ENCODE measurements around the gene CCNI.

The CCNI gene

DNA sequence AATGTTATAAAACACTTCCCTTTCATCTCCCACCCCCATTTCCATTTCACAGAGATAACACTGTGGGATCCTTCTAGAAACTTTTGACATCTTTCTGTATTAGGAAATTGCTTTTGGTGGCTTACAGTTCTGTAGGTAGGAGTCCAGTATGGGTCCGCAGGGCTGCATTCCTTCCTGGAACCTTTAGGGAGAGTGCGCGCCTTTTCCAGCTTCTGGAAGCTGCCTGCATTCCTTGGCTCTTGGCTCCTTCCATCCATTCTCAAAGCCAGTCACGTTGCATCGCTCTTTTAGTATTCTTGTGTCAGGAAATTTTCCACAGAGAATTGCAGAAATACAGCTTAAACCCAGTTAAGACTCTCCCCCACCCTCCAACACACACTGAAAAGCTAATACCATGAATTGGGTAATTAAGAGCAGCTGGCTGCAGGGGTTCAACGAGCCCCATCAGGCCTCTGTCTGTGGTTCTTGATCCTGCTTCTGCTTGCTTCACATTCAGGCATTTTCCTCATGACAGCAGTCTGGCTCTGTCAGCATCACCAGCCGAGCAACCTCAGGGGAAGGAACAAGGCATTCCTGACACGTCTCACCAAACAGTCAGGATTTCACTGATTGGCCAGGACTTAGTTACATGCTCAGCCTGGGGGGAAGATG lies 77.4 kb downstream of the CCNI start:
- DNase-seq, result no peak

DNA sequence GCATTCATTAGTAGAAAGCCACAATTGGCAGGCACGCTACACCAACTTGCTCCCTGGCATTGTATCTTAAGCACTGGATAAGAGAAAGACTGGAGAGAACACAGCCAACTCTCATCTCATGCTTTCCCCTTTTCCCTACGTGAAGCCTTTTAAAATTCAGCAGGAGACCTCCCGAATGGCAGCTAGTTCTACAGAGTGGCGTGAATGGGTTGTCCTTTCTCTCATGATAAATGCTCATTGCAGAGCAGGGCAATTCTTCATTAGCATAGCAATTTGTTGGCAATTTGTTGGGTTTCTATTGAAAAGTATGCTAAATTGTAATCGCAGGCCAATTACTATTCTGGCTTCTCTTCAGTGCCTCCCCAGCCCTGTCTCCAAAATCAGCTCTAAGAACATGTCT lies 78.3 kb downstream of the CCNI start:
- DNase-seq, result no peak

Data from NCI-H1092 treated with DMSO at 0.1 percent for 48 hours (cell line).